ENCODE data around the gene ZNF738.

GRCh38 chr19:21422244-21422643 is 63.4 kb downstream of the ZNF738 start:
- TF ChIP-seq CTCF (conservative IDR thresholded peaks at IDR 0.05 in 1 of 2, IDR thresholded peaks at IDR 0.05 in 1 of 2; ENCODE audit: low read depth in 1 of 2, low read length in 2 of 2) (no peak), EZH2 (IDR thresholded peaks at IDR 0.05; ENCODE audit: low read length, missing control alignments) (no peak)

Data from fibroblast of lung (primary cell).